GM12878 (cell line): Measurements from ENCODE around the gene CORO7. TPM values are rescaled to one million over a fixed set of nuclear protein-coding genes. Genes with fewer than 3 reads are reported as not detected.

ENCODE experiments used
- ATAC-seq: fragments of 200-7000 bp; cut with Tn5 transposase; 3 replicates; pipeline ENCODE4 v1.9.1; 2020; ENCODE audit warnings: mild to moderate bottlenecking, moderate library complexity
- BruUV-seq: library from RNA; stranded (reverse); fragments of 400-500 nt; replicated peaks from 2 replicates; lab custom pipeline; 2021; lab: Mats Ljungman, UMichigan
- CTCF ChIA-PET: fragments of 300-600 bp; sonication (Branson Sonifier 250); formaldehyde crosslinking; extraction: SDS; loops from one replicate; lab custom pipeline; 2021; ENCODE audit warnings: inconsistent platforms; lab: Yijun Ruan, JAX
- POLR2A ChIA-PET: fragments of 350-600 bp; formaldehyde crosslinking; extraction: SDS; loops from one replicate; lab custom pipeline; 2021; ENCODE audit warnings: inconsistent platforms; lab: Charles Lee
- RAD21 ChIA-PET: fragments of 300-600 bp; sonication (Branson Sonifier 250); formaldehyde crosslinking; loops from one replicate; lab custom pipeline; 2023; ENCODE audit warnings: antibody characterized with exemption; ENCODE audit not compliant: unreplicated experiment; lab: Charles Lee
- SMC1A ChIA-PET: fragments of 300-600 bp; sonication (Branson Sonifier 250); formaldehyde crosslinking; loops from one replicate; lab custom pipeline; 2023; ENCODE audit not compliant: unreplicated experiment, uncharacterized antibody; lab: Charles Lee
- DNase-seq: peaks from one replicate; pipeline ENCODE4 v3.0.0-alpha.2; 2011; ENCODE audit warnings: low read depth, low spot score
- FAIRE-seq: peaks from 3 replicates; lab custom pipeline; 2011; peaks lifted over from hg19 to GRCh38; lab: Jason Lieb, UNC
- H2AFZ ChIP-seq: 2 replicates; pipeline ENCODE4 v1.6.0; 2011; ENCODE audit warnings: low read depth, low read length, control low read depth; ENCODE audit not compliant: control insufficient read depth
- H3K27ac ChIP-seq: 2 replicates; pipeline ENCODE4 v1.5.1; 2011; ENCODE audit warnings: control low read depth; ENCODE audit not compliant: control insufficient read depth, insufficient read depth
- H3K27me3 ChIP-seq, 2 experiments: replicated peaks in 1 of 2; 2 replicates each; pipeline versions ENCODE4 v1.6.0 to v1.6.1; 2011; ENCODE audit warnings: low read length in 1 of 2; ENCODE audit not compliant: control insufficient read depth in 2 of 2, insufficient read depth in 2 of 2
- H3K36me3 ChIP-seq, 2 experiments: 2 replicates each; pipeline ENCODE4 v1.5.1; 2011; ENCODE audit warnings: low read length in 1 of 2; ENCODE audit not compliant: control insufficient read depth in 2 of 2, insufficient read depth in 2 of 2
- H3K4me1 ChIP-seq: 2 replicates; pipeline ENCODE4 v1.6.1; 2011; ENCODE audit warnings: mild to moderate bottlenecking, low read length, moderate library complexity, mixed read lengths; ENCODE audit not compliant: control insufficient read depth, insufficient read depth
- H3K4me2 ChIP-seq: 2 replicates; pipeline ENCODE4 v1.6.0; 2011; ENCODE audit warnings: control low read depth; ENCODE audit not compliant: control insufficient read depth, insufficient read depth
- H3K4me3 ChIP-seq: fragments of 200-600 bp; sonication (generic); 2 replicates; pipeline ENCODE4 v1.5.1; 2016
- H3K79me2 ChIP-seq: 2 replicates; pipeline ENCODE4 v1.6.0; 2011; ENCODE audit warnings: low read length; ENCODE audit not compliant: control insufficient read depth, insufficient read depth
- H3K9ac ChIP-seq: 2 replicates; pipeline ENCODE4 v1.8.0; 2011; ENCODE audit warnings: low read length, control low read depth, mixed read lengths; ENCODE audit not compliant: control insufficient read depth, insufficient read depth
- H3K9me3 ChIP-seq: replicated peaks from 3 replicates; pipeline ENCODE4 v1.5.1; 2011; ENCODE audit warnings: mild to moderate bottlenecking, low read length; ENCODE audit not compliant: control insufficient read depth, insufficient read depth
- H4K20me1 ChIP-seq: 2 replicates; pipeline ENCODE4 v1.6.0; 2011; ENCODE audit not compliant: control insufficient read depth, insufficient read depth
- BCLAF1 ChIP-seq: fragments of 450-650 bp; IDR thresholded peaks from 2 replicates; pipeline ENCODE4 v1.6.1; 2017; ENCODE audit warnings: antibody characterized with exemption, mild to moderate bottlenecking, moderate library complexity
- CEBPB ChIP-seq, 2 experiments: fragments of 150-350 bp in 1 of 2; IDR thresholded peaks; 2 replicates each; pipeline ENCODE4 v1.6.1; 2012 to 2014; ENCODE audit warnings: low read depth in 2 of 2, low read length in 2 of 2, borderline replicate concordance in 1 of 2, inconsistent platforms in 1 of 2
- CTCF ChIP-seq, 3 experiments: IDR thresholded peaks in 2 of 3; conservative IDR thresholded peaks in 1 of 3; 2 replicates each; pipeline ENCODE4 v1.5.1; 2011; ENCODE audit warnings: low read depth in 3 of 3, low read length in 3 of 3, mild to moderate bottlenecking in 3 of 3, control low read depth in 2 of 3, moderate library complexity in 2 of 3, inconsistent platforms in 1 of 3, mixed read lengths in 1 of 3; ENCODE audit not compliant: control insufficient read depth in 2 of 3, insufficient read depth in 1 of 3; ENCODE audit errors: extremely low read depth in 1 of 3
- GATAD2B ChIP-seq: fragments of 450-650 bp; conservative IDR thresholded peaks from 2 replicates; pipeline ENCODE4 v1.6.1; 2017; ENCODE audit warnings: low read depth, mild to moderate bottlenecking, moderate library complexity
- JUNB ChIP-seq: IDR thresholded peaks from 2 replicates; pipeline ENCODE4 v1.6.1; 2016; ENCODE audit warnings: antibody characterized with exemption, mild to moderate bottlenecking
- MYB ChIP-seq: fragments of 150-350 bp; IDR thresholded peaks from 2 replicates; pipeline ENCODE4 v1.6.1; 2014; ENCODE audit warnings: mild to moderate bottlenecking, low read depth, low read length, borderline replicate concordance
- NBN ChIP-seq: fragments of 450-650 bp; IDR thresholded peaks from 2 replicates; pipeline ENCODE4 v1.6.1; 2016
- NFYA ChIP-seq: IDR thresholded peaks from 2 replicates; pipeline ENCODE4 v1.6.1; 2011; ENCODE audit warnings: low read depth, mild to moderate bottlenecking, low read length, improper control_type of control experiment, borderline replicate concordance
- NR2F1 ChIP-seq: fragments of 450-650 bp; conservative IDR thresholded peaks from 2 replicates; pipeline ENCODE4 v1.6.1; 2017; ENCODE audit warnings: mild to moderate bottlenecking
- PAX5 ChIP-seq: IDR thresholded peaks from 2 replicates; pipeline ENCODE4 v1.6.1; 2011; ENCODE audit warnings: low read depth, low read length, borderline replicate concordance
- RAD51 ChIP-seq: fragments of 450-650 bp; IDR thresholded peaks from 2 replicates; pipeline ENCODE4 v1.6.1; 2016; ENCODE audit warnings: moderate library complexity, mild to moderate bottlenecking, inconsistent platforms
- RUNX3 ChIP-seq: IDR thresholded peaks from 2 replicates; pipeline ENCODE4 v1.6.1; 2012; ENCODE audit warnings: low read length, inconsistent platforms
- STAT3 ChIP-seq: IDR thresholded peaks from 2 replicates; pipeline ENCODE4 v1.6.1; 2011; ENCODE audit warnings: low read depth, low read length, improper control_type of control experiment
- ZNF274 ChIP-seq: IDR thresholded peaks from one replicate; pipeline ENCODE4 v1.8.0; 2011; ENCODE audit not compliant: insufficient read length, insufficient read depth
- WGBS: methylation state at CpG from one replicate; pipeline ENCODE4 v1.1.6; 2016; ENCODE audit warnings: low lambda C conversion rate; ENCODE audit not compliant: insufficient replicate concordance, insufficient coverage; ENCODE audit errors: missing lambda C conversion rate; 5-methylcytosine and 5-hydroxymethylcytosine counted together
- in situ Hi-C: fragments of 300-500 bp; cut with MboI; formaldehyde crosslinking; loops from 9 replicates; pipeline ENCODE4 v1.14.3; 2018; ENCODE audit warnings: mixed read lengths
- intact Hi-C: fragments of 100-400 bp; cut with micrococcal nuclease; formaldehyde crosslinking; loops from one replicate; pipeline ENCODE4 v1.14.2; 2022; ENCODE audit not compliant: unreplicated experiment
- polyA plus RNA-seq, 11 experiments: library from polyadenylated mRNA; depleted of rRNA in 4 of 11; unstranded in 6 of 11; stranded (reverse) in 5 of 11; fragments of >200 nt; fragmentation: Nextera tagmentation in 4 of 11; fragmentation: Illumina TruSeq in 1 of 11; extraction: Ambion mirVana in 4 of 11; extraction: Trizol in 1 of 11; gene quantifications; 1 replicate in 1 of 11; 2 replicates in 10 of 11; pipeline versions ENCODE4 v1.2.1 to v1.2.3, GENCODE V29; 2011 to 2016; ENCODE audit warnings: inconsistent platforms in 2 of 11, missing spikeins in 2 of 11, low read depth in 1 of 11
- total RNA-seq, 4 experiments: library from RNA; depleted of rRNA in 3 of 4; stranded (reverse); fragments of >200 nt in 3 of 4; fragmentation: Illumina TruSeq in 1 of 4; extraction: Trizol in 1 of 4; gene quantifications; 2 replicates each; pipeline versions ENCODE4 v1.2.1 to v1.2.3, GENCODE V29; 2013 to 2021
- TF ChIP-seq, protein P1 (sequence below): fragments of 450-650 bp; formaldehyde crosslinking; IDR thresholded peaks from 2 replicates; pipeline ENCODE4 v1.4.0; 2022; ENCODE audit warnings: mild to moderate bottlenecking, moderate library complexity

CORO7 gene
- total and polyA plus RNA-seq, 10 of the 15 experiments (the other 5 are each of a cell fraction or from before 2014, with no cell fraction given), result 0.64 to 89.2 (median 43.7) TPM

- no TSS peak for BruUV-seq
- DNase-seq (no peak), ATAC-seq (no peak), FAIRE-seq (no peak)
- H2AFZ ChIP-seq, result no peak overlapping the region
- no peak overlapping the region for H3K4me2 ChIP-seq
- no peaks in the 10 kb centered on the region for H3K9me3 ChIP-seq
- no peaks in the 10 kb centered on the region for H3K36me3 ChIP-seq
- H3K79me2 ChIP-seq, result no peaks in the 10 kb centered on the region
- ChIA-PET SMC1A (interaction anchor here (1.2 kb wide), 1 partner anchor 36 kb away, joined by 3 read pairs; no protein-coding TSS in a partner anchor), RAD21 (no interaction called here), POLR2A (interaction anchor here (0.6 to 1.1 kb wide), 2 partner anchors 16 to 35 kb away, joined by 3 read pairs; no protein-coding TSS in a partner anchor), CTCF (interaction anchor here (0.9 to 12.1 kb wide), 3 partner anchors 10 to 35 kb away, joined by 3 to 145 read pairs (median 140); no protein-coding TSS in a partner anchor)
- H3K27ac ChIP-seq, result no peak overlapping the region
- intact Hi-C loops (loop anchor here (5.0 kb wide), 1 partner anchor 52 kb away; the partner anchor contains the start of gene TFAP4), in situ Hi-C loops (no loop called here)
- H3K4me3 ChIP-seq, result no peak overlapping the region
- H4K20me1 ChIP-seq, result no peaks in the 10 kb centered on the region
- WGBS, result 62% methylated on average over 20 of the region's 22 CpGs
- no peaks in the 10 kb centered on the region for H3K27me3 ChIP-seq
- no peak overlapping the region for H3K9ac ChIP-seq
- H3K4me1 ChIP-seq, result peaks cover 7% of the 10 kb centered on the region
- TF ChIP-seq NR2F1 (no peak), NFYA (no peak), RAD51 (no peak), NBN (no peak), GATAD2B (no peak), ZNF274 (no peak), CEBPB (IDR thresholded peaks at IDR 0.05; ENCODE audit: borderline replicate concordance in 1 of 2, low read depth in 2 of 2, low read length in 2 of 2) (no peak), MYB (no peak), RUNX3 (no peak), STAT3 (no peak), BCLAF1 (no peak), JUNB (no peak), PAX5 (no peak), CTCF (IDR thresholded peaks at IDR 0.05 in 2 of 3, conservative IDR thresholded peaks at IDR 0.05 in 1 of 3; ENCODE audit: control insufficient read depth in 2 of 3, extremely low read depth in 1 of 3, insufficient read depth in 1 of 3, low read depth in 3 of 3, low read length in 3 of 3) (no peak)
- TF ChIP-seq, protein P1, sequence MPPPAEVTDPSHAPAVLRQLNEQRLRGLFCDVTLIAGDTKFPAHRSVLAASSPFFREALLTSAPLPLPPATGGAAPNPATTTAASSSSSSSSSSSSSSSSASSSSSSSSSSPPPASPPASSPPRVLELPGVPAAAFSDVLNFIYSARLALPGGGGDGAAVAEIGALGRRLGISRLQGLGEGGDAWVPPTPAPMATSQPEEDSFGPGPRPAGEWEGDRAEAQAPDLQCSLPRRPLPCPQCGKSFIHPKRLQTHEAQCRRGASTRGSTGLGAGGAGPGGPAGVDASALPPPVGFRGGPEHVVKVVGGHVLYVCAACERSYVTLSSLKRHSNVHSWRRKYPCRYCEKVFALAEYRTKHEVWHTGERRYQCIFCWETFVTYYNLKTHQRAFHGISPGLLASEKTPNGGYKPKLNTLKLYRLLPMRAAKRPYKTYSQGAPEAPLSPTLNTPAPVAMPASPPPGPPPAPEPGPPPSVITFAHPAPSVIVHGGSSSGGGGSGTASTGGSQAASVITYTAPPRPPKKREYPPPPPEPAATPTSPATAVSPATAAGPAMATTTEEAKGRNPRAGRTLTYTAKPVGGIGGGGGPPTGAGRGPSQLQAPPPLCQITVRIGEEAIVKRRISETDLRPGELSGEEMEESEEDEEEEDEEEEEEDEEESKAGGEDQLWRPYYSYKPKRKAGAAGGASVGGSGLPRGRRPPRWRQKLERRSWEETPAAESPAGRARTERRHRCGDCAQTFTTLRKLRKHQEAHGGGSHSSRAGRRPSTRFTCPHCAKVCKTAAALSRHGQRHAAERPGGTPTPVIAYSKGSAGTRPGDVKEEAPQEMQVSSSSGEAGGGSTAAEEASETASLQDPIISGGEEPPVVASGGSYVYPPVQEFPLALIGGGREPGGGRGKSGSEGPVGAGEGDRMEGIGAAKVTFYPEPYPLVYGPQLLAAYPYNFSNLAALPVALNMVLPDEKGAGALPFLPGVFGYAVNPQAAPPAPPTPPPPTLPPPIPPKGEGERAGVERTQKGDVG (CRISPR knock-in tag), result no peak
These were observed 91.7 kb downstream of the CORO7 start for GRCh38 chr16:4324492-4325252.
